Keratinocyte (primary cell): Measurements from ENCODE around the gene FAM135A. TPM values are rescaled to one million over a fixed set of nuclear protein-coding genes. Genes with fewer than 3 reads are reported as not detected.
"Not testable (repeated sequence)": the region's sequence is repeated elsewhere in the genome, so short reads cannot be mapped to it uniquely, and the experiment has no call there.

ENCODE experiments used
- DNase-seq: peaks from one replicate; pipeline ENCODE4 v3.0.0-alpha.2; 2011; ENCODE audit warnings: low read depth, missing footprints, low spot score
- FAIRE-seq: peaks from 2 replicates; lab custom pipeline; 2011; peaks lifted over from hg19 to GRCh38; lab: Jason Lieb, UNC
- H2AFZ ChIP-seq: 2 replicates; pipeline ENCODE4 v1.6.0; 2012; ENCODE audit warnings: low read length, control low read depth, inconsistent platforms; ENCODE audit not compliant: control insufficient read depth
- H3K27ac ChIP-seq: 2 replicates; pipeline ENCODE4 v1.5.1; 2011; ENCODE audit warnings: low read length; ENCODE audit not compliant: control insufficient read depth, insufficient read depth
- H3K27me3 ChIP-seq: 3 replicates; pipeline ENCODE4 v1.6.0; 2011; ENCODE audit warnings: low read length; ENCODE audit not compliant: control insufficient read depth, insufficient read depth; ENCODE audit errors: extremely low read depth
- H3K36me3 ChIP-seq, 2 experiments: 2 replicates in 1 of 2; 3 replicates in 1 of 2; pipeline ENCODE4 v1.5.1; 2011; ENCODE audit warnings: low read length in 2 of 2, mild to moderate bottlenecking in 1 of 2; ENCODE audit not compliant: control insufficient read depth in 2 of 2, insufficient read depth in 2 of 2; ENCODE audit errors: extremely low read depth in 1 of 2
- H3K4me1 ChIP-seq: 3 replicates; pipeline ENCODE4 v1.5.1; 2011; ENCODE audit warnings: low read length; ENCODE audit not compliant: control insufficient read depth, insufficient read depth; ENCODE audit errors: extremely low read depth
- H3K4me2 ChIP-seq: 3 replicates; pipeline ENCODE4 v1.6.0; 2011; ENCODE audit warnings: low read depth, low read length; ENCODE audit not compliant: control insufficient read depth, insufficient read depth; ENCODE audit errors: extremely low read depth
- H3K4me3 ChIP-seq, 3 experiments: fragments of 200-600 bp in 1 of 3; sonication (generic) in 1 of 3; 2 replicates in 2 of 3; 3 replicates in 1 of 3; pipeline ENCODE4 v1.5.1; 2011 to 2016; ENCODE audit warnings: low read length in 3 of 3, mild to moderate bottlenecking in 3 of 3, control low read depth in 2 of 3, inconsistent platforms in 1 of 3, low read depth in 1 of 3, mixed read lengths in 1 of 3, mixed run types in 1 of 3, moderate library complexity in 1 of 3; ENCODE audit not compliant: control insufficient read depth in 2 of 3, insufficient read depth in 2 of 3; ENCODE audit errors: extremely low read depth in 1 of 3
- H3K79me2 ChIP-seq: 2 replicates; pipeline ENCODE4 v1.6.0; 2012; ENCODE audit warnings: low read length; ENCODE audit not compliant: control insufficient read depth, insufficient read depth
- H3K9ac ChIP-seq: 3 replicates; pipeline ENCODE4 v1.6.0; 2011; ENCODE audit warnings: low read length; ENCODE audit not compliant: control insufficient read depth, insufficient read depth; ENCODE audit errors: extremely low read depth
- H3K9me1 ChIP-seq: 3 replicates; pipeline ENCODE4 v1.6.0; 2011; ENCODE audit warnings: low read length; ENCODE audit not compliant: control insufficient read depth, insufficient read depth; ENCODE audit errors: extremely low read depth
- H3K9me3 ChIP-seq: 2 replicates; pipeline ENCODE4 v1.5.1; 2012; ENCODE audit warnings: low read depth, low read length; ENCODE audit not compliant: control insufficient read depth
- H4K20me1 ChIP-seq: 3 replicates; pipeline ENCODE4 v1.6.0; 2011; ENCODE audit warnings: low read length; ENCODE audit not compliant: control insufficient read depth, insufficient read depth; ENCODE audit errors: extremely low read depth
- CTCF ChIP-seq, 3 experiments: IDR thresholded peaks in 1 of 3; conservative IDR thresholded peaks in 1 of 3; optimal IDR thresholded peaks in 1 of 3; 2 replicates in 2 of 3; 3 replicates in 1 of 3; pipeline versions ENCODE3 to v1.5.1; 2011; ENCODE audit warnings: low read length in 3 of 3, mild to moderate bottlenecking in 3 of 3, moderate library complexity in 2 of 3, control low read depth in 1 of 3, inconsistent platforms in 1 of 3; ENCODE audit not compliant: insufficient read depth in 2 of 3; ENCODE audit errors: extremely low read depth in 1 of 3
- EZH2 ChIP-seq: IDR thresholded peaks from one replicate; pipeline ENCODE4 v1.6.1; 2012; ENCODE audit warnings: inconsistent platforms, mild to moderate bottlenecking, low read length, moderate library complexity
- dilution Hi-C: fragments of 300-500 bp; cut with MboI; formaldehyde crosslinking; loops from one replicate; pipeline ENCODE4 v1.7.0; 2020; ENCODE audit warnings: low sequenced_read_pairs; ENCODE audit not compliant: extremely low pct_ligation_motif_present
- polyA plus RNA-seq, 5 experiments: library from polyadenylated mRNA; depleted of rRNA in 3 of 5; stranded (reverse) in 3 of 5; stranded (forward) in 1 of 5; unstranded in 1 of 5; fragments of >200 nt; gene quantifications; 1 replicate in 1 of 5; 2 replicates in 3 of 5; 3 replicates in 1 of 5; pipeline versions ENCODE4 v1.2.1 to v1.2.3, GENCODE V29; 2011 to 2012; ENCODE audit warnings: missing spikeins in 2 of 5, low read depth in 1 of 5, low replicate concordance in 1 of 5

FAM135A gene
- polyA plus RNA-seq, 1 donor (not counting 4 experiments of a cell fraction or from before 2014, with no cell fraction given), result 21.3 TPM

GRCh38 chr6:70494833-70495232, 81.5 kb downstream of the FAM135A start:
- Histone ChIP-seq H2AFZ (no peak overlapping the region), H3K79me2 (no peaks in the 10 kb centered on the region), H3K4me3 (no peak overlapping the region), H3K4me2 (no peak overlapping the region), H3K9me3 (no peaks in the 10 kb centered on the region), H4K20me1 (no peaks in the 10 kb centered on the region), H3K4me1 (no peaks in the 10 kb centered on the region), H3K36me3 (no peaks in the 10 kb centered on the region), H3K9ac (no peak overlapping the region), H3K9me1 (no peaks in the 10 kb centered on the region), H3K27ac (no peak overlapping the region), H3K27me3 (no peaks in the 10 kb centered on the region)
- TF ChIP-seq CTCF (optimal IDR thresholded peaks at IDR 0.05 in 1 of 3, IDR thresholded peaks at IDR 0.05 in 1 of 3, conservative IDR thresholded peaks at IDR 0.05 in 1 of 3; ENCODE audit: extremely low read depth in 1 of 3, insufficient read depth in 2 of 3, low read length in 3 of 3), result no peak
- TF ChIP-seq EZH2, result no peak
- dilution Hi-C loops, result no loop called here
- FAIRE-seq (no peak), DNase-seq (no peak)

GRCh38 chr6:70495790-70496189, 82.5 kb downstream of the FAM135A start:
- H3K27me3 ChIP-seq, H2AFZ ChIP-seq, H3K4me3 ChIP-seq, H3K9me1 ChIP-seq, DNase-seq, H3K9ac ChIP-seq, H3K27ac ChIP-seq, H3K4me2 ChIP-seq, H3K9me3 ChIP-seq, FAIRE-seq, H4K20me1 ChIP-seq, dilution Hi-C loops, H3K36me3 ChIP-seq, H3K79me2 ChIP-seq, H3K4me1 ChIP-seq: not testable (repeated sequence)

- Histone ChIP-seq H3K27me3 (no peaks in the 10 kb centered on the region), H2AFZ (no peak overlapping the region), H3K4me2 (no peak overlapping the region), H3K9ac (no peak overlapping the region), H4K20me1 (no peaks in the 10 kb centered on the region), H3K9me3 (no peaks in the 10 kb centered on the region), H3K4me1 (peaks cover 4% of the 10 kb centered on the region), H3K4me3 (no peak overlapping the region), H3K79me2 (no peaks in the 10 kb centered on the region), H3K9me1 (no peaks in the 10 kb centered on the region), H3K36me3 (peaks cover 0 to 2% of the 10 kb centered on the region in 2 experiments), H3K27ac (no peak overlapping the region)
- dilution Hi-C loops, result no loop called here
- no peak for FAIRE-seq
- no peak for DNase-seq
- TF ChIP-seq EZH2 (no peak), CTCF (optimal IDR thresholded peaks at IDR 0.05 in 1 of 3, IDR thresholded peaks at IDR 0.05 in 1 of 3, conservative IDR thresholded peaks at IDR 0.05 in 1 of 3; ENCODE audit: extremely low read depth in 1 of 3, insufficient read depth in 2 of 3, low read length in 3 of 3) (no peak)
Measured at GRCh38 chr6:70502484-70502883, 89.2 kb downstream of the FAM135A start.
